ENCODE measurements around the gene FAM83F. TPM values are rescaled to one million over a fixed set of nuclear protein-coding genes. Genes with fewer than 3 reads are reported as not detected.

FAM83F gene
- total RNA-seq, 3 donors from 2014 or later = 15.8 to 48.0 (median 35.0) TPM

DNA sequence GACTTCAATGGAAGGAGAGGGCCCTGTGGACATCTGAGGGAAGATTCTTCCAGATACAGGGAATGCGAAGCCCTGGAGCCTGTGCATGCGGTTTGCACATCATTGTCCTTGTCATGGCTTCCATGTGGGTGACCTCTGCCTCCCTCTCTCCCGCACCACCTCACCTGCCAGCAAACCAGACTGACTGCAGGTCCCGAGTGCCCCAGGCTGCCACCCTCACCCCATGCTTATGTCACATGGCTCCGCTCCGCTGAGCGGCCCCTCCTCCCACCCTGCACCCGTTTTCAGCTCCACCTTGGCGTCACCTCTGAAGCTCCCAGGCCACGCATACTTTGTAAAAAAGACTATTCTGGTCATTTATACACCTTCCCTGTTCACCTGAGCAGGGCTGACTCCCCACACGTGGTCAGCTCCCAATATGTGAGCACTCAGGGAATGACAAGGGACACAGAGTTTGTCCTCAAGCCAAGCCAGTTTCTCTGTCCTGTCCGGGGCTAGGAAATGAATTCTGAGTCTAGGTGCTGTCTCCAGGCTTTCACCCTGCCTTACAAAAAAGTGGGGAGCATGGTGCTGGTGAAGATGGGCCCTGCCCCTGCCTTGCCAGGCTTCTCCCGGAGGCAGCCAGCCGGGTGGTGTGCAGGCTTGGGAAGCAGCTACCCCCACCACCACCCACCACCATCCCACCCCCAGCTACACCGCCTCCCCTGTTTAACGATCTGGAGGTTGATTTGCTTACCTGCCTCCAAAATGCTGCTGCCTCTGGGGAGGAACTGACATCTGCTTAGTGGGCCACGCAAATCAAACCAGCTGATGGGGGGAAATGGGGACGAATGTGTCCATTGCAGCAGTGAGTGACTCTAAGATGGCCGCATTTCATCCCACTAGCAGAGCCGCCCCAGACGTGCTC, 32.7 kb downstream of the FAM83F start:
- Histone ChIP-seq H3K36me3 (ENCODE audit: low read depth) (no peaks in the 10 kb centered on the region), H3K4me1 (ENCODE audit: low read depth) (peaks cover 6% of the 10 kb centered on the region), H3K4me3 (no peak overlapping the region), H3K9me3 (no peaks in the 10 kb centered on the region)
- intact Hi-C loops (cut with DNase I, micrococcal nuclease) = no loop called here
- ATAC-seq (no peak), DNase-seq (peak in 1 of 3 donors; percentile 18)
- TF ChIP-seq, protein P1, sequence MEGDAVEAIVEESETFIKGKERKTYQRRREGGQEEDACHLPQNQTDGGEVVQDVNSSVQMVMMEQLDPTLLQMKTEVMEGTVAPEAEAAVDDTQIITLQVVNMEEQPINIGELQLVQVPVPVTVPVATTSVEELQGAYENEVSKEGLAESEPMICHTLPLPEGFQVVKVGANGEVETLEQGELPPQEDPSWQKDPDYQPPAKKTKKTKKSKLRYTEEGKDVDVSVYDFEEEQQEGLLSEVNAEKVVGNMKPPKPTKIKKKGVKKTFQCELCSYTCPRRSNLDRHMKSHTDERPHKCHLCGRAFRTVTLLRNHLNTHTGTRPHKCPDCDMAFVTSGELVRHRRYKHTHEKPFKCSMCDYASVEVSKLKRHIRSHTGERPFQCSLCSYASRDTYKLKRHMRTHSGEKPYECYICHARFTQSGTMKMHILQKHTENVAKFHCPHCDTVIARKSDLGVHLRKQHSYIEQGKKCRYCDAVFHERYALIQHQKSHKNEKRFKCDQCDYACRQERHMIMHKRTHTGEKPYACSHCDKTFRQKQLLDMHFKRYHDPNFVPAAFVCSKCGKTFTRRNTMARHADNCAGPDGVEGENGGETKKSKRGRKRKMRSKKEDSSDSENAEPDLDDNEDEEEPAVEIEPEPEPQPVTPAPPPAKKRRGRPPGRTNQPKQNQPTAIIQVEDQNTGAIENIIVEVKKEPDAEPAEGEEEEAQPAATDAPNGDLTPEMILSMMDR (IDR thresholded peaks at IDR 0.05) = no peak

DNA sequence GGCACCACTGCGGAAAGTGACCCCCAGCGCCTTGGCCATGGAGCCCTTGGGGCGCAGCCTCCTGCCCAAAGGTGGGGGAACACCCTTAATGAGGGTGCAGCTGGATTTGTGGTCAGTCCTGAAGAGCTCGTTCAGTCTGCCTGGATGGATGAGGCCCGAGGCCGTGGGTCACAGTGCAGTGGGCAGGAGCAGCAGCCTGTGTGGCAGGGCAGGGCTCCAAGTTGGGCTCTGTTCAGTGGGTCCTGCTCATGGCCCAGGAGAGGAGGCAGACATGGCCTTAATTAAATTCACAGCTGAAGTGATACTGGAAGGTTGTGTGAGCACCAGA, 33.3 kb downstream of the FAM83F start:
- Histone ChIP-seq H3K4me1 (ENCODE audit: low read depth) (peaks cover 6% of the 10 kb centered on the region), H3K9me3 (no peaks in the 10 kb centered on the region), H3K36me3 (ENCODE audit: low read depth) (no peaks in the 10 kb centered on the region), H3K4me3 (no peak overlapping the region)
- TF ChIP-seq, protein P1 (IDR thresholded peaks at IDR 0.05) = no peak
- intact Hi-C loops (cut with DNase I, micrococcal nuclease) = no loop called here
- ATAC-seq (no peak), DNase-seq (no peak)

DNA sequence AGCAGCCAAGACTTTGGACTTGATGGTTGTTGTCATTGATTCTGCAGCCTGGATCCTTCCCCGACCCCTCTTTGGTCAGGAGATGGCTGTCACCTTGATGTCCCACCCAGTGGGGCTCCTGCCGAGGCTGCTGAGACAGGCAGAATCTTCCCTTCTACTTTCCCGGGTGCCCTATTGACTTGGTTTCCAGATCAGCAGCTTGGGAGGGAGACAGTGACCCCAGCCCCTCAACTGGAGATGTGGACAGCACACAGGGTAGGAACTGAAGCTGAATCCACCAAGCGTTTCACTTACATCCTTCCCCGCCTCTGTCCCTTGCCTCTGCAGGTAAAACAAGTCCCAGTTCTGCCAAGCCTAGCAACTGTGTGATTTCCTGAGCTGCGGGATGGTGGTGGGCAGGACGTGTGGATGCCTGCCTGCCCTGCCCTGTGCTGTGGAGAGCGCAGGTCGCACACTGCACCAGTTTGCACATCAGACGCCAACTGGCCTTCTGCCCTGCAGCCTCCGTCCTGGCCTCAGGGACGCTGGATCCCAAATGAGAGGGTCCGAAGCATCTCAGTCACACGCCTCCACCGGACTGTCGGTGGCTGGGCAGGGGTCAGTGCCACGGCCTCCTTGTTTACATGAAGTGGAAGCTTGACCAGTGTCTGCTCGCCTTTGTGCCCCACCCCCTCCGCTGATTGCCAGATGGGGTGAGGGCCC, 34.6 kb downstream of the FAM83F start:
- H3K9me3 ChIP-seq = no peaks in the 10 kb centered on the region
- no peaks in the 10 kb centered on the region for H3K36me3 ChIP-seq (ENCODE audit: low read depth)
- intact Hi-C loops (cut with DNase I, micrococcal nuclease) = no loop called here
- TF ChIP-seq, protein P1 (IDR thresholded peaks at IDR 0.05) = no peak
- H3K4me3 ChIP-seq = no peak overlapping the region
- ATAC-seq (no peak), DNase-seq (no peak)
- H3K4me1 ChIP-seq (ENCODE audit: low read depth) = peaks cover 5% of the 10 kb centered on the region

DNA sequence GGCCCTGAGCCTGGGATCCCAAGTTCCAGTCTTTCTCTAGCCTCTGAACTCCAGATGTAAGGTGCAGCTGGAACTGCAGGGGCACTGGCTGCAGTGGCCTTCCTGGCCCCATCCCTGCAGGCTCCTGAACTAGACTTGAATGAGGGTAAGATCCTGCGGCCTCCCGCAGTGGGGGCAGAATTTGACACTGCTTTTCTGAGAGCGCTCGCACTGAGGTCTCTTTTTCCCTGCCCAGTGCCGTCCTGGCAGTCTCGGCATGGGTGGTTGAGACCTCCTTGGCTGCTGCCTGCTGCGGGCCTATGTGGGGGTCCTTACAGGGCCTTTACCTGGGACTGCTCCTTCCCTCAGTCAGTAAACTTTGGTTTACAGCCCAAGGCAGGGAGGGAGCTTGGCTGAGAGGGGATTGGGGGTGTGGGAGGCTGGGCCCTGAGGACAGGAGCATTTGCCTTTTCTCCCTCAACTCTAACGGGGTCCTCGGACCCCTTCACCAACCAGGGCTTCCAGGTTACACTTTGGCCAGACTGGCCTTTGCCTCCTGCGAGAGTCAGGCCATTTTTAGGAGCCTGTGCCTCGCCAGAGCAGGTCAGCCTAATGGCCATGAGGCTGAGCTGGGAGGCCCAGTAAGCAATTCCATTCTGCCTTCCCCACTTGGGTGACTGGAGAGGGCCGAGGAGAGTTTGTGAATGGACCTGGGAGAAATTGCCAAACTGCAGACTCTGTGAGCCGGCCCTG, 35.4 kb downstream of the FAM83F start:
- DNase-seq = no peak
- H3K9me3 ChIP-seq = no peaks in the 10 kb centered on the region
- intact Hi-C loops (cut with DNase I, micrococcal nuclease) = loop anchor here in 1 of 2 donors (5.0 kb wide), 1 partner anchor 493 kb away; no protein-coding TSS in a partner anchor
- no peak overlapping the region for H3K4me3 ChIP-seq
- no peak for ATAC-seq
- no peaks in the 10 kb centered on the region for H3K36me3 ChIP-seq (ENCODE audit: low read depth)
- no peaks in the 10 kb centered on the region for H3K4me1 ChIP-seq (ENCODE audit: low read depth)
- TF ChIP-seq, protein P1 (IDR thresholded peaks at IDR 0.05) = no peak

DNA sequence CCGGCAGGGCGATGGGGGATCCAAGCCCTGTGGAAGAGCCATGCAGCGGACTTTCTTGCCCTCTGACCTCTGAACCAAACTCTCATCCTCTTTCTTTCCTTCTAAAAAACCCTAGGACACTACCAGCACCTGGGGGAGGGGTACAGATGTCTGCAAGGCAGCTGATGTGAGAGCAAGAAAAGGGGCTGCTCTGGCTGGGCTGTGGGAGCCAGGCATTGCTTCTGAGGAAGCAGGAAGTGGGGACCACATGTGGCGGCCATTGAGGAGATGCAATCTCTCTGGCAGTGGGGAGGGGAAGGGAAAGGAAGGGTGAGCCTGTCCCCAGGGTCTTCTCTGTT, 36.0 kb downstream of the FAM83F start:
- no peaks in the 10 kb centered on the region for H3K4me1 ChIP-seq (ENCODE audit: low read depth)
- H3K4me3 ChIP-seq = no peak overlapping the region
- ATAC-seq (no peak), DNase-seq (no peak)
- TF ChIP-seq, protein P1 (IDR thresholded peaks at IDR 0.05) = no peak
- intact Hi-C loops (cut with DNase I, micrococcal nuclease) = loop anchor here in 1 of 2 donors (5.0 kb wide), 1 partner anchor 493 kb away; no protein-coding TSS in a partner anchor
- H3K9me3 ChIP-seq = no peaks in the 10 kb centered on the region
- H3K36me3 ChIP-seq (ENCODE audit: low read depth) = no peaks in the 10 kb centered on the region

Data from mucosa of descending colon (tissue), 3 donors.